K562 (cell line): ENCODE measurements around the gene CCN6.

Experiments
- ARNT ChIP-seq, 2 experiments: fragments of 450-650 bp; IDR thresholded peaks; 2 replicates each; pipeline ENCODE4 v1.6.1; 2016; ENCODE audit warnings: mild to moderate bottlenecking in 1 of 2
- DACH1 ChIP-seq: fragments of 450-650 bp; IDR thresholded peaks from 2 replicates; pipeline ENCODE4 v1.6.1; 2018; ENCODE audit not compliant: partially characterized antibody
- GABPA ChIP-seq: fragments of 200-800 bp; sonication (Bioruptor generic); conservative IDR thresholded peaks from 2 replicates; pipeline ENCODE4 v1.6.1; 2016; ENCODE audit warnings: low read depth, missing genetic modification characterization, missing compliant biosample characterization
- POLR2A ChIP-seq: fragments of 450-650 bp; conservative IDR thresholded peaks from 2 replicates; pipeline ENCODE4 v1.6.1; 2016
- POLR2B ChIP-seq: fragments of 450-650 bp; IDR thresholded peaks from 2 replicates; pipeline ENCODE4 v1.6.1; 2018; ENCODE audit warnings: low read depth; ENCODE audit not compliant: partially characterized antibody
- PYGO2 ChIP-seq: fragments of 450-650 bp; IDR thresholded peaks from 2 replicates; pipeline ENCODE4 v1.6.1; 2016; ENCODE audit warnings: mild to moderate bottlenecking, missing genetic modification characterization, moderate library complexity, missing compliant biosample characterization
- RFX1 ChIP-seq: fragments of 450-650 bp; IDR thresholded peaks from 2 replicates; pipeline ENCODE4 v1.6.1; 2016; ENCODE audit warnings: mild to moderate bottlenecking, moderate library complexity
- SMC3 ChIP-seq: conservative IDR thresholded peaks from 2 replicates; pipeline ENCODE4 v1.6.1; 2011; ENCODE audit warnings: low read depth, low read length, improper control_type of control experiment; ENCODE audit not compliant: insufficient read depth
- TF ChIP-seq, protein P1 (sequence below), 2 experiments: fragments of 450-650 bp in 1 of 2; sonication (generic) in 1 of 2; formaldehyde crosslinking in 1 of 2; IDR thresholded peaks; 2 replicates each; pipeline versions ENCODE4 v1.7.1 to v1.9.0; 2016 to 2022; ENCODE audit warnings: inconsistent platforms in 1 of 2, mild to moderate bottlenecking in 1 of 2, missing genetic modification reagents in 1 of 2
- TF ChIP-seq, protein P2 (sequence below), 3 experiments: IDR thresholded peaks in 2 of 3; conservative IDR thresholded peaks in 1 of 3; 2 replicates each; pipeline ENCODE4 v1.5.1; 2011 to 2012; ENCODE audit warnings: low read length in 3 of 3, mild to moderate bottlenecking in 3 of 3, control low read depth in 2 of 3, improper control_type of control experiment in 1 of 3, inconsistent platforms in 1 of 3, low read depth in 1 of 3, mixed read lengths in 1 of 3, moderate library complexity in 1 of 3; ENCODE audit not compliant: insufficient read depth in 2 of 3

DNA sequence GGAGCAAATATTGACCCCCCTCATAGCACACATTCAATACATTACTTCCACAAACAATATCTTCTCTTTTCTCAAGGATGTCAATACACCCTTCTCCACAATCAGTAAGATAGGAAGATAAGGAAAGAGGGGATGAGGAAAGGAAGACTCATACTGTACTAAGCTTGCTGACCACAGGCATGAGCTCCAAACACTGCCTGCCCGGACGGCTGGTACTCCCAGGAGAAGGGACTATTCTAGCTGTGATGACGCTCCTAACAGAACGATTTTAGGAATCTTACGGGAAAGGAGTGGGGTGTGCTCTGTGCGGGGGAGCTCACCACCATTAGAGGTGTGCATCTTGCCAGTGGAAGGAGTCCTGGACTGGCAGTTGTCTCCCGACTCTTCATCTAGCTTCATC lies 3.9 kb upstream of the CCN6 start:
- no peak for TF ChIP-seq PYGO2 (tag)
- TF ChIP-seq ARNT (IDR thresholded peaks at IDR 0.05) = no peak
- TF ChIP-seq SMC3 = no peak
- TF ChIP-seq, protein P1, sequence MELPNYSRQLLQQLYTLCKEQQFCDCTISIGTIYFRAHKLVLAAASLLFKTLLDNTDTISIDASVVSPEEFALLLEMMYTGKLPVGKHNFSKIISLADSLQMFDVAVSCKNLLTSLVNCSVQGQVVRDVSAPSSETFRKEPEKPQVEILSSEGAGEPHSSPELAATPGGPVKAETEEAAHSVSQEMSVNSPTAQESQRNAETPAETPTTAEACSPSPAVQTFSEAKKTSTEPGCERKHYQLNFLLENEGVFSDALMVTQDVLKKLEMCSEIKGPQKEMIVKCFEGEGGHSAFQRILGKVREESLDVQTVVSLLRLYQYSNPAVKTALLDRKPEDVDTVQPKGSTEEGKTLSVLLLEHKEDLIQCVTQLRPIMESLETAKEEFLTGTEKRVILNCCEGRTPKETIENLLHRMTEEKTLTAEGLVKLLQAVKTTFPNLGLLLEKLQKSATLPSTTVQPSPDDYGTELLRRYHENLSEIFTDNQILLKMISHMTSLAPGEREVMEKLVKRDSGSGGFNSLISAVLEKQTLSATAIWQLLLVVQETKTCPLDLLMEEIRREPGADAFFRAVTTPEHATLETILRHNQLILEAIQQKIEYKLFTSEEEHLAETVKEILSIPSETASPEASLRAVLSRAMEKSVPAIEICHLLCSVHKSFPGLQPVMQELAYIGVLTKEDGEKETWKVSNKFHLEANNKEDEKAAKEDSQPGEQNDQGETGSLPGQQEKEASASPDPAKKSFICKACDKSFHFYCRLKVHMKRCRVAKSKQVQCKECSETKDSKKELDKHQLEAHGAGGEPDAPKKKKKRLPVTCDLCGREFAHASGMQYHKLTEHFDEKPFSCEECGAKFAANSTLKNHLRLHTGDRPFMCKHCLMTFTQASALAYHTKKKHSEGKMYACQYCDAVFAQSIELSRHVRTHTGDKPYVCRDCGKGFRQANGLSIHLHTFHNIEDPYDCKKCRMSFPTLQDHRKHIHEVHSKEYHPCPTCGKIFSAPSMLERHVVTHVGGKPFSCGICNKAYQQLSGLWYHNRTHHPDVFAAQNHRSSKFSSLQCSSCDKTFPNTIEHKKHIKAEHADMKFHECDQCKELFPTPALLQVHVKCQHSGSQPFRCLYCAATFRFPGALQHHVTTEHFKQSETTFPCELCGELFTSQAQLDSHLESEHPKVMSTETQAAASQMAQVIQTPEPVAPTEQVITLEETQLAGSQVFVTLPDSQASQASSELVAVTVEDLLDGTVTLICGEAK (IDR thresholded peaks at IDR 0.05) = no peak
- TF ChIP-seq, protein P1 (CRISPR knock-in tag; IDR thresholded peaks at IDR 0.05) = no peak
- no peak for TF ChIP-seq RFX1
- TF ChIP-seq POLR2A = no peak
- no peak for TF ChIP-seq POLR2B
- no peak for TF ChIP-seq GABPA (tag)
- TF ChIP-seq, protein P2, sequence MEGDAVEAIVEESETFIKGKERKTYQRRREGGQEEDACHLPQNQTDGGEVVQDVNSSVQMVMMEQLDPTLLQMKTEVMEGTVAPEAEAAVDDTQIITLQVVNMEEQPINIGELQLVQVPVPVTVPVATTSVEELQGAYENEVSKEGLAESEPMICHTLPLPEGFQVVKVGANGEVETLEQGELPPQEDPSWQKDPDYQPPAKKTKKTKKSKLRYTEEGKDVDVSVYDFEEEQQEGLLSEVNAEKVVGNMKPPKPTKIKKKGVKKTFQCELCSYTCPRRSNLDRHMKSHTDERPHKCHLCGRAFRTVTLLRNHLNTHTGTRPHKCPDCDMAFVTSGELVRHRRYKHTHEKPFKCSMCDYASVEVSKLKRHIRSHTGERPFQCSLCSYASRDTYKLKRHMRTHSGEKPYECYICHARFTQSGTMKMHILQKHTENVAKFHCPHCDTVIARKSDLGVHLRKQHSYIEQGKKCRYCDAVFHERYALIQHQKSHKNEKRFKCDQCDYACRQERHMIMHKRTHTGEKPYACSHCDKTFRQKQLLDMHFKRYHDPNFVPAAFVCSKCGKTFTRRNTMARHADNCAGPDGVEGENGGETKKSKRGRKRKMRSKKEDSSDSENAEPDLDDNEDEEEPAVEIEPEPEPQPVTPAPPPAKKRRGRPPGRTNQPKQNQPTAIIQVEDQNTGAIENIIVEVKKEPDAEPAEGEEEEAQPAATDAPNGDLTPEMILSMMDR (IDR thresholded peaks at IDR 0.05 in 2 of 3, conservative IDR thresholded peaks at IDR 0.05 in 1 of 3; ENCODE audit: insufficient read depth in 2 of 3, low read depth in 1 of 3, low read length in 3 of 3) = no peak
- no peak for TF ChIP-seq DACH1
